Measurements from ENCODE around the gene TDRD12.

DNA sequence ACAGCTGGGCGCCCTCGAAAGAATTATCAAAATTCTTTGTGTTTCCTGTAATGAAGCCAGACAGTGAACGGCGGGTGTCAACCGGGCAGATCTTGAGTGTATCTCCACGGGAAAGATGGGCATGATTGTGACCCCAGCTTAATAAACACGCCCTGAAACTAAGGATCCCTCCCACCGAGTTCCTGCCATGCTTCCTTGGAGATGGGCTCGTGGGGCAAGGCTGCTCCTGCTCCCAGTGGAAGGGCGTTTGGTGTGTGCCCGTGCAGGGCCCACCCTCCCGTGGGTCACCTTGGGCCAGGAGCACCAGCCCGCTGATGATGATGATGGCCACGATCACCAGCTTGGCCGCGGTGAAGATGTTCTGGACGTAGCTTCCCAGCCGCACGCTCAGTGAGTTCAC is 142.6 kb downstream of the TDRD12 start:
- TF ChIP-seq POLR2A (IDR thresholded peaks at IDR 0.05; ENCODE audit: low read length): no peak
- no peak for TF ChIP-seq GATA1 (IDR thresholded peaks at IDR 0.05; ENCODE audit: low read depth, low read length)
